Fibroblast of skin of right quadriceps (primary cell): Measurements from ENCODE around the gene CCDC179.
A peak's percentile ranks its signal among the peaks of the same experiment; 100 is the strongest.

Source experiments
- DNase-seq: peaks from one replicate; pipeline ENCODE4 v3.0.0-alpha.2; 2013

The CCDC179 gene

DNA sequence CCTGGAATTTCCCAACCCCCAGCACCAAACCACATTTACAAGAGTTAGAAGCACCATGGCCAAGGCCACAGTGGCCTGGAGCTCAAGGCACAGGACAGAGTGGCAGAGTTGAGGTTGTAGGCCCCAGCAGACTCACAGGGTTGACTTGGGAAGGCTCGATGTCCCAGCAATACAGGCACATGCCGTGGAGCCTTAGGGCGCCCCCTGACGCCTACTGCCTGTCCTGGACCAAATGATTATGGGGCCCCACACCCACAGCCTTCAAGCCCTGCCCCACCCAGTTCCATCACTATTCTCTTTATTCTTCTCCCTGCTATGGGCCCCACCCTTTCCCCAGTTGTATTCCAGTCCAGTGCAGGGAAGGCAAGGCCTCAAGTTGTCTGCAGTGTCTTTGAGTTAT is at the start of gene CCDC179:
Gene CCDC179, minus strand, starts transcription at position 234 of the 400 bp plus-strand sequence. Its CDS starts 53 bp downstream, at position 181.
- no peak for DNase-seq

DNA sequence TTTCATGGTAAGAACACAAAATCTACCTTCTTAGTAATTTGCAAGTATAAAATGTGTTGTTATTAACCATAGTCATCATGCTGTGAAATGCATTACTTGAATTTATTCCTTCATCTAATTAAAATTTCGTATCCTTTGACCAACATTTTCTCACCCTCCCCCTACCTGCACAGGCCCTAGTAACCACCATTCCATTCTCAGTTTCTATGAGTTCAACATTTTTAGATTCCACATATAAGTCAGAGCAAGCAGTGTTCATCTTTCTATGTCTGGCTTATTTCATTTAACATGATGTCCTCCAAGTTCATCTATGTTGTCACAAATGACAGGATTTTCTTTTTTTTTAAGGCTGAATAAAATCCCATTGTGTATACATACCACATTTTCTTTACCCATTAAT is 43.5 kb upstream of the CCDC179 start:
- DNase-seq: no peak

DNA sequence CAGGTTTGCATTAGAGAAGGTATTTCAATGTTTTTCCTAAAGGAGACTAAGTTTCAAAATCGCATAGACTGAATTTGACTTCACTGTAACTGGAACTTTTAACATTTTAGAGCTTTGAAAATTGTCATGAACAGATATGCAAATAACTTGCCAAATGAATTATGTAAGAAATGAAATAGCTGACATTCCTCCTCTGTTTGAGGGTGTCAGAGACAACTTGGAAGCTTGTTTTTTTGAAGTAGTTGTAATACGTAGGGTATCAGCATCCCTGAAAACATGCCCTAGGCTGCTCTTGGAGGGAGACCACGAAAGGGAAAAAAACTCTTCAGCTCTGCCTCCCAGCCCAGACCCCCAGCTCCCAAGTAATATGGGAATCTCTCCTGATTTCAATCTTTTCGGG is 41.3 kb upstream of the CCDC179 start:
- no peak for DNase-seq

DNA sequence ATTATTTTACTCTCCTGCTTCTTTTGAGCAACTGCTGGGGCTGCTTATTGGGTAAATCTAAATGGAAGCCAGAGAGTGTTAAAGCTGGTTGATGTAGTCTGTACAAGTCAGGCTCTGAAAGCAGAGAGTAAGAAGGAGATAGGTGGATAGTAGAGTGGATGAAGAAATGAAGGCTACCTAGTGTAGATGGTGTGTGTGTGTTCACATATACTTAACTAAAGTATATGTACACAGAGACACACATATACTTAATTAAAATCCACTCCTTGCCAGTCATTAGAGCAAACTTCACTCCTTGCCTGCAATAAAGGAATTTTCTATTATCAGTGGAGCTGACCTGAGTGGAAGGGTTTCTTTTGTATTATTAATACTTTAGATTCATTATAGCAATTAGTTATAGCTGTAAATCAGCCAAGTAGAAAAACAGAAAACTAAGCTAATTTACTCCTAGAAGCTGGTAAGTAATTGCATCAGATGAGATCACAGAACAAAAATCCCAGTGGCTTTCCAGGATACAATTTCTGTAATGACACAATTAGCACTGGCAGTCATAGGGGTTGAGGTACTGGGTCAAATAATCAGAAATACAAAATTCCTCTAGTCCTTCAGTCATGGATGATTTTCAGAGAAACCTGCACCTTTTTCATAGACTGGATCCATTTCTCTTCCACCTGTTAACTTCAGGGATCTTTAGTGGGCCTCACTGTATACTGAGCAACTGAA is 40.7 kb upstream of the CCDC179 start:
- DNase-seq: no peak

DNA sequence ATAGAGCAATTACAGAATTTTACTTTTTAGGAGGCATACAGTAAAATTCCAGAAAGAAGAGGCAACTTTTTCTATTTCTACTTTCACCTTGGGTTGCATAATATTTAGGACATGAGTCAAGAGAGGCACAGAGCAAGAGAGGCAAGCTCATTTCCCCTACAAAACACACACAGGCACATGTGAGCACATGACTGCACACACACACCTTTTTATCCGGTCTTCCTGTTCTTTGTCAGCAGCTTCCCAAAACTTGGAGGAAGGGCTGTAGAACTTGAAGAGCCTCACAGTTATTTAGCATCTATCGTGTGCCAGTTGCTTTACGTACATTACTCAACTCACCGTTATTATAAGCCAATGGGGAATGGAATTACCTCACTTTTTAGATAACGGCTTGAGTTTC is 37.8 kb upstream of the CCDC179 start:
- DNase-seq: no peak

DNA sequence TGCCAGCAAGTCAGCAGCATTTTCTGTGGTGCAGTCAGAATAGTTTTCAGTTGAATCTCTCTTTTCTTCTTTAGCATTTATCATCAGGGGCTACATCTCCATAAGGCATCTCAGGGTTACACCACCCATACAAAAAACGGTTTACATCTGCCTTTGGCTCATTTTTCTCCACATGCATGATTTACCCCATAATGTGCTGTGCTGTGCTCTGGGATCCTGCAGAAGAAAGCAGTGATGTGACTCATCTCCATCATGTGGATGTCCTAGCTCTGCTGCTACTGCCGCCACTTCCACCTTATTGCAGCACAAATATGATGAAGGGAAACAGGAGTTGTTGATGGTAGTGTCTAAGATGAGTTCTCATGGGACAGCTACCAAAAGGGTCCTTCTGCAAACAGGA is 30.0 kb upstream of the CCDC179 start:
- DNase-seq: no peak

DNA sequence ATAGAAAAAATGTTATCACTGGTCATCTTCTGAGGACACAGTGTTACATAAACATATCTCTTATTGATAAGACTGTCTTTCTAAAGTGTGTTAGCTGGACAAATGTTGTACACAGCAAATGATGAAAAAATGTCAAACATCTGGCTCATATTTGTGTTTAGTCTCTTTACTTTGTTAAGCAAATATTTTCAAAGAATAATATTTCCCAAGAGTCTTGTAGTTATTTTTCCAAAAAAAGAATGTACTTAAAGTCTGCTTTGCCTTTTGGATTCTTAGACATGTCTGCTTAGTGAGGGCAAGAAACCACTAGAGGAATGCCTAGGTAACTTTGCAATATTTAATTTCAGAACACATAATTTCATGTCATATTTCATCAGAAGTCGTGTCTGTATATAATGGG is 23.9 kb upstream of the CCDC179 start:
- DNase-seq: peak; percentile 19

DNA sequence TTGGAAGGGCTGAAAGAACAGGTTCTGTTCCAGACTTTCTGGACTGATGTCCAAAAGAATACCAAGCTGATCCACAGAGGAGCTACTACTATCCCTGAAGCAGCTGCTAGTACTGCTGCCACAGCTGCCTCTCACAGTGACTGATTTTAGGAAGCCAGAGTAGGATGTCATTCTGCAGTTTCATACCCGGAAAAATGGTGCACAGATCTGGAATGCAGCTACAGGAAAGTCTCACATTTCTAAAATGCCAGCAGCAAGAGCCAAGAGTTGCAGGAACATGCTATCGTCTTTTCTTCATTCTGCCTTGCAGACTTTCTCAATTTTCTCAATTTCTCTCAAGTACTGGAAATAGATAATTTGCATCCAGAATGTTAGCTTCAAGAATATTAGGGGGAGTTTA is 19.4 kb upstream of the CCDC179 start:
- peak; percentile 20 for DNase-seq

DNA sequence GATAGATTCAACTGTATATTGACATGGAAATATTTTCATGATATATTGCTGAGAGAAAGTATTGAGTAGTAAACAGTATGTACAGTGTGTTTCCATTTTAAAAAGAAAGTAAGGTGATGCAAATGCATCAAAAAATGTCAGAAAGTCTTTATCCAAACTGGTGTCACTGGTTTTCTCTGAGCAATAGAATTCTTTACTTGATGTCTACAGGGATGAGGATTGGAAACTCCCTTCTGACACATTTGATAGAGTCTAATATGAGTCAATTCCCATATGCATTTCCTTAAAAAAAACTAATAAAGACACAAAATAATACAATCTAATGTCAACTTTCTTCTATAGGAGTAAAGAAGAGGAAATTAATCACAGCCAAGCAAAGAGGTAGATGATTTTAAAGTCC is 18.3 kb upstream of the CCDC179 start:
- no peak for DNase-seq

DNA sequence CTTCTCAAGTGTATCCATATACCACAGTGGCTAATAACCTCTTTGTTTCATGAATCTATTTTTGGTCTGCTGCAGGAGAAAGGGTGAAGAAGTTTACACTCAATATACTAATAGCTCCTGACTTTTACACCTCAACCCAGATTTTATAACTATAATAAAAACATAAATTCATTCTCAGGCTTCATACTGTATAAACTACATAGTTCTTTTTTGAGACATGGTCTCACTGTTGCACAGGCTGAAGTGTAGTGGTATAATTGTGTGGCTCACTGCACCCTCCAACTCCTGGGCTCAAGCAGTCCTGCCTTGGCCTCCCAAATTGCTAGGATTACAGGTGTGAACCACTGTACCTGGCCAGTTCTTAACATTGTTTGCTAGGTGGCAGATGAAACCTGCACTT is 17.8 kb upstream of the CCDC179 start:
- DNase-seq: no peak

DNA sequence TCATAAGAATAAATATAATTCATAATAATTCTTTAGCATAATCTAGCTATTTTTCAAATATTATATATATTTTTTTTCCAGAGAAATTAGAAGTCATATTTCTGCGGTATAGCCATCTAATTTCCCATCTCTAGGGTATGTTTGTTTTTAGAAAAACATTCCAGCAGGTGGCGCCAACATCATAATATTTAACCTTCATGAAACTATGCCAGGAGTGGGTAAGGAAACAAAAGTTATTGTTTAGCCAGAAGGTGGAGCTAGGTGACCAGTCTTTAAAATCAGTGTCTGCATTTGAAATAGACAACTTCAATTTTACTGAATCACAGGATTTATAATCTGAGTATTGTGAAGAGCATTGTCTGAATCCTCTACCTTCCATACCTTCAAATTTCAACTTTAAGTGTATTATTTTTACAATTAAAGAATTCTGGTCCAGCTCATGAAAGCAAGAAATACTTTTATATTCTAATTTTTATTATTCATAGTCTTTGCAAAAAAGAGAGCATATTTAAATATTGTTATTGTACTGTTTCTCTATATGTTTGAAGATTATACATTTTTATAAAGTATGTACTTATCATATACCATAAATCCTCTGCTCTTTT is 15.7 kb upstream of the CCDC179 start:
- peak; percentile 84 for DNase-seq

DNA sequence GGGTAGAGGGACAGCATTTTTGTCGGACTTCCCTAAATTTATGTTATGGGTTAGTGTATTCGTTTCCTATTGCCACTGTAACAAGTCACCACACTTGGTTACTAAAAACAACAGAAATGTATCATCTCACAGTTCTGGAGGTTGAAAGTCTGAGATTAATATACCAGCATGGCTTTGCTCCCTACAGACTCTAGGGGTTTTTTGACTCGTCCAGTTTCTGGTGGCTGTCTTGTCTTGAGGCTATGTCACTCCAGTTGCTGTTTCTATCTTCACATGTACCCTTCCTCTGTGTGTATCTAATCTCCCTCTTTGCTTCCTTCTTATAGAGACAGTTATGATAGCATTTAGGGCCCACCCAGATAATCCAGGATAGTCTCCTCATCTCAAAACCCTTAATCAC is 9.1 kb upstream of the CCDC179 start:
- no peak for DNase-seq

DNA sequence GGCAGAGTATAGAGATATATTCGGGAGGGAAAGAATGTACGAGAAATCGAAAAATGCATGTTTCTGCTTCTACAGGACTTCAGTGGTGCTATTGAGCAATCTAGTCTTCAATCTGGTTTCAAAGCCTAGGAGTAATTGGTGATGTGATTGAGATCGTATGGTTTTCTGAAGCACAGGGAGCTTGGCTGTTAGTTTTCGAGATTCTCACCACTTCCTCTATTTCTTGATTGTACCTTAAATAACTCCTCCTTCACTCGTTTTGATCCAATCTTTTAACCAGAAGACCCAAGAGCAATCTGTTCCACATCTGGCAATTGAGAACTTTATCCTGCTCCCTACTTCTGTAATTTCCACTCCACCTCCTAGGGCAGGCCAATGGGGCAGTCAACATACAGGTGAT is 518 bp downstream of the CCDC179 start:
- DNase-seq: no peak

DNA sequence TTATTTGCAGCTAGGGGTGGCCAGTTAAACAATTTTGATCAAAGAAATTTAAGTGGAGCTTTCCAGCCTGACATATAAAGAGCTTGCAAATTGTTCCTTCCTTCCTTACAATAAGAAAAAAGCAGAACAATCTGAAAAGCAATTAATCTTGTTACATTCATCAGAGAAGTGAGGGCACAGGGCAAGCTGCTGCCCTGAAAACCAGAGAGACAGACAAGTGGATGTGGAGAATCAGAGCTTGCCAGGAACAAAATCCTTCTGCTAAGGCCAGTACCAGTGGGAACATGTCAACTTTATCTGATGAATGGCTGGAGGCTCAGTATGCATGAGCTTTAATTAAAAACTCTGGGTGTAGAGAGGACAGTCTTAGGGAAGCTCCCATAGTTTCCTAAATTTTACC is 8.8 kb downstream of the CCDC179 start:
- DNase-seq: no peak

DNA sequence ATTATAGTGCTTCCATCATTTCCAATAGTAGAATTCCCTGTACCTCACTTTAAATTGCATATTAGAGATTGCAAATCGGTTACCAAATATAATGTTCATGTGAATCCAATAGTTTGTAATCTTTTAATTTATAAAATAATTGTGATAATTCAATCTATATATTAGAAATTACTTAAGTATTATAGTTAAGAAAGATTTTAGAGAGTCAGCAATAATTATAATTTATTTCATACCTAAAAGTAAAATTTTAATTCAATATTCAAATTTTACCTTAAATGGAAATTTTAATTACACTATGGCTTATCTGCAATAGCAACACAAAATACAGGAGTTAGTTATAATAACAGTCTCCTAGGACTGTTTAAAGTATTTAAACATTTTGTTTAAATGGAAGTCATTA is 13.5 kb downstream of the CCDC179 start:
- DNase-seq: no peak

DNA sequence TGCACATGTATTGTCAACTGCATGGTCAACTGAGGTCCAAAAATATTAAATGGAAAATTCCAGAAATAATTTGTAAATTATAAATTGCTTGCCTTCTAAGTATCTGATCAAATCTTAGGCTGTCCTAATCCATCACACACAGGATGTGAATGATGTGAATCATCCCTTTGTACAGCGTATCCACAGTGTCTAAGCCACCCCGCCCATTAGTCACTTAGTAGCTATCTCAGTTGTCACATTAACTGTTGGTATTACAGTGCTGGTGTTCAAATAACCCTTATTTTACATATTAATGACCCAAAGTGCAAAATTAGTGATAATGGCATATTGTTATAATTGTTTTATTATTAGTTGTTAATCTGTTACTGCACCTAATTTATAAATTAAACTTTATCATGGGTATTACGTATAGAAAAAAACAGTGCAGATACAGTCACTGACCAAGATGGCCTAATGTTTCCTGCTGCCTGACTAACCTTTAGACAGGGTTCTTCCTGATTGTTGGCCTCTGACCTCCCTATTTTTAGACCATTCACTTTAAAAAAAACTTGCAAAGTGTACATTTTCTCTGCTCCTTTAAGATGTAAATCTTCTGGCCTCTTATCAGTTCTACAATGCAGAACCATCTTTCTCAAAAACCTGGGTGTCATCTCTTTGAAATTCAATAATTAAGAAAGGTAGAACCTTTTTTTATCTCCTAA is 27.8 kb downstream of the CCDC179 start:
- DNase-seq: no peak

DNA sequence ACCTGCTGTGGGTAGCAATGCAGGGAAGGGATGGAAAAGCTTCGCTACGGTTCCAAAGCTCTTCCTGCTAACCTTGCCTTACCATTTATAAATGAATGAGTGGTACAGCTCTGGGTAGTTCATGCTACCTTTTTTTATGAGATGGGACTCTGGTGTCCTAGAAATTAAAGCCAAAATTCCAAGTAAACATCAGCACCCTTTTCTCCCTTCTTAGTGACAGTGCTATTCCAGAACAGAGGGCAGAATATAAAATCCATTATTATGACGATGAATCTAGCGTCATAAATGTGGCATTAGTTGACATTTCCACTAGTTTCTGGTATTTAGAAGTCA is 30.2 kb downstream of the CCDC179 start:
- DNase-seq: no peak

DNA sequence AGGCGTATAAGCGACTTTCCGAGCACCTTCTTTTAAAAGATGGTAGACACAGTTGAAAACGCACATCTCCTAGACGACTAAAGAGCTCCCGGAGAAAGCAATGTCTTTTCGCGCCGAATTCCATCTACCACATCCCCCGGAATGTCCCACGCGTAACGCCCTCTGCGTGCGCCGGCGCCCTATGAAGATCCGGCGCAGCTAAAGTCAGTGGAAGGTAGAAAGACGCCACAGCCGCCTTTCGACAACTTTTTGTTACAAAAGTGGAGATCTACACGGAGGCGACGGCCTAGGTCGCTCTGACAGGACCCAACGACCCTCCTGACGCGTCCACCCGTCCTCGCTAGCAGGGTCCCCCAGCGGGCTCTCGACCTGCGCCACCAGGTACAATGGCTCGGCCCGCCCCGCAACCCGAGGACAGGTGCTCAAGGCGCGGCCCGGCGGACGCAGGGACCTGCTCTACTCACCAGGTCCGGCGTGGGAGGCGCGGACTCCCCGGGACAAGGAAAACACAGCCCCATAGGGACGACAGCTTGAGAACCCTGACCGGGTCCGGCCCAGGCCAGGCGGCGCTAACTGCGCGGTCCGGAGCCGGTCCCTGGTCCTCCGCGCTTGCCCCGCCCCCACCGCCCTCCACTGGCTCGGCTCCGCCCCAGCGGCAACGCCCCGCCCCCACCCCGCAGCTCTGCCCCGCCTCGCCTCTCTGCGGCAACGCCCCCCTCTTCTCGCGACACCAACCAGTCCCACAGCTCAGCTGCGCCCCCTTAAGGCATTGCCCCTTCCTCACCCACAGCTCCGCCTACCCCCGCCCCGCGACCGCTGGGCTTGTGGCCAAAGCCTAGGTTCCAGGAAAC is 30.8 kb downstream of the CCDC179 start, which contains the start of gene SVIP:
Gene SVIP, minus strand, starts transcription at position 571 of the 851 bp plus-strand sequence. Its CDS starts 53 bp downstream, at position 518.
- peak; percentile 85 for DNase-seq

DNA sequence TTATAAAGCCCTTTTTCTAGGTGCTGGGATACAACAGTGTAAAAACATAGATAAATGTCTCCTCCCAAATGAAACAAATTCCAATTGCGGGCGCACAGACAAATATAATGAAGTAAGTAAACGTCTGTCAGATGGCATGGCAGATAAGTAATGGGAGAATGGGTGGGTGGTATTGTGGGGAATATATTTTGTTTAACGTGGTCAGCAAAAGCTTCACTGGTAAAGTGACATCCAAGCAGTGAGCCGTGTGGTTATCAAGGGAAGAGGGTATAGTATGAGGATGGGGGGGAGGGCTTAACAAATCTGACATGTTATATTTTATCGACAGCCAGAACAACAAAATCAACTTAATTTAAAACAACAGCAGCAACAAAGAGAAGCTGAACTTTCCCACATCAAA is 31.9 kb downstream of the CCDC179 start:
- DNase-seq: no peak

DNA sequence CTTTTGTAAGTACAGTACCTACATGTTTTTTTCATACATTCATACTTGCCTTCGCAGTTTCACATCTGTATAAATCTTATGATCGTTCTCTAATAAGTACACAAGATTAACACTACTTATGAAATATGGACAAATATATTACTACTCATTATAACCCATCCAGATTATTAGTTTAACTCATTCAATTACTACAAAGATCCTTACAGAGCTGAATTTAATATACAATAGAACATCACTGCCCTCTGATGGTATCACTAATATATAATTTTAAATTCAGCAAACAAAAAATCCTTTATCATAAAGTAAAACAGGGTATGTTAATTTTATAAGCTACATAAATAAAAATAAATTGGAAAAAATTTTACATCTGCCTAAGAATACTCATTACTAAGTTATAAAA is 38.1 kb downstream of the CCDC179 start:
- DNase-seq: no peak

DNA sequence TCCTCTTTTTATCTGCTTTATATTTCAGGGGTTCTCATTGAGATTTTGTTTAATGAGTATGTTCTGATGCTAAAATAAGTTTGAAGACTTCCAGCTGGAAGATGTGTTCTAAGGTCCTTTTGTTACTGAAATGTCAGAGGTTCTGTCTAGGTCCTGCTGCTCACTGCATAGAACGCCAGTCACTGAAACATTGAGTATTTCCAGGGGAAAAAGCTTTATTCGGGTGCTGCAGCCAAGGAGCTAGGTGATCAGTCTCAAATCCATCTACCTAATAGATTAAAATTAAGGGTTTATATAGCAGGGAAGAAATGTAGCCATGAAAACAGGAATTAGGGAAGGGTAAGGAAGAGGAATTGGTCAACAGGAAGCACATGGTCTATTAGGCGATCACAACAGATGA is 50.4 kb downstream of the CCDC179 start:
- DNase-seq: no peak

DNA sequence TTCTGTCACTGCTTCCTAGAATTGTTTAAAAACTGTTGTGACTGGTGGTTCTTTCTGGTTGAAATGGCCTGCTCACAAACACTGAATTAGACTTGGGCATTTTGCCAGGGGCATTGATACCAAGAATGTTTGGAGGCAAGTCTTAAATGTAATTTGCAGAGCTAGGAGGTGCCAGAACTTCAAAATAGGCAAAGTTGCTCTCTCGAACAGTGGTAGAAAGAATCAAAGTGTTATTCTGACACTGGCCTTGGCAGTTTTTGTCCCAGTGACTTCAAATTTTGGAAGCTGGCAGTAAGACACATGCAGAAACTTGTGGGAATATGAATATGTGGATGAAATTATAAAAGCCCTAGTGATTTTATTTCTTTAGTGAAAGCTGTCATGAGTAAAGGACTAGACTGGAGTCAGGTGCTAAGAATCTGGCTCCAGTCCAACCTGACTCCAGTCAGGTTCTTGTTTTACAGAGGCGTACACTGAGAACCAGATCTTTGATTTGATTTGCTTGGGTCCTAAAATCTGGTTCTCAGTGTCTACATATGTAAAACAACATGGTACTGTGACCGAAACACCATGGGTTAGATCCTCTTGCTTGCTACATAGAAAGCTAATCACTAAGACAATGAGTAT is 51.6 kb downstream of the CCDC179 start:
- DNase-seq: no peak
